HG02642 (cell line): ENCODE data around the gene SCN10A.

ENCODE experiments used
- ATAC-seq: cut with Tn5 transposase; IDR thresholded peaks from one replicate; pipeline ENCODE4 v1.9.1; 2021; ENCODE audit warnings: mild to moderate bottlenecking; ENCODE audit not compliant: unreplicated experiment, poor library complexity

The SCN10A gene

GRCh38 chr3:38655708-38656300 is 160.2 kb downstream of the SCN10A start:
- no peak for ATAC-seq

GRCh38 chr3:38653685-38654537 is 162.1 kb downstream of the SCN10A start:
- no peak for ATAC-seq

GRCh38 chr3:38652934-38653333 is 163.1 kb downstream of the SCN10A start:
- ATAC-seq = no peak

DNA sequence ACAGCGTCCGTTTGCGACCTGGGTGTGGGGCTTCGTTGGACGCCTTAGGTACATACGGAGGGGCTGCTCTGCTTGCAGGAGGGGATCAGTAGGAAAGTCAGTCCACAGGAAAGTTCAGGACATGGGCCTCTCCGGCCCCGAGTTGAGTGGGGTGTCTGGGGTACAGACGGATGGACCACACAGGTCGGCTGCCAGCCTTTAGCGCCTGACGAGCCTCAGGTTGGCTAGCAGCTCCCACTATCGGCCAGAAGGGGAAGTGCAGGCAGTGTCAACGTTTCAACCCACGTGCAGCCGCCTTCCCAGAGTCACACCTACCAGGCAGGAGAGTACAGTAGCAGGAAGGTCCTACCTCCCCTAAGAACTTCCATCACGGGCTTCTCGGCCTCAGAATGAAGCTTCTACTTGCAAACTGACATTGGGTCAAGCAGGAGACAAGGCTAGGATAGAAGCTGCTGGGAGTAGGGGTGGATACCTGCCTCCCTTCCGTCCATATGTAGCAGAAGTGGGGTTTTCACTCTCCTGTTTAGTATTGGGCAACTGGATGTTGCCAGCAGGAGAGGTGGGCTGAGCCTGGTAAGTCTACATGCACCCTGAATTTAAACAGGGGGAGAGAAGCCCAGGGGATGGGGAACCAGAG is 164.7 kb downstream of the SCN10A start:
- ATAC-seq = peak; percentile 47

DNA sequence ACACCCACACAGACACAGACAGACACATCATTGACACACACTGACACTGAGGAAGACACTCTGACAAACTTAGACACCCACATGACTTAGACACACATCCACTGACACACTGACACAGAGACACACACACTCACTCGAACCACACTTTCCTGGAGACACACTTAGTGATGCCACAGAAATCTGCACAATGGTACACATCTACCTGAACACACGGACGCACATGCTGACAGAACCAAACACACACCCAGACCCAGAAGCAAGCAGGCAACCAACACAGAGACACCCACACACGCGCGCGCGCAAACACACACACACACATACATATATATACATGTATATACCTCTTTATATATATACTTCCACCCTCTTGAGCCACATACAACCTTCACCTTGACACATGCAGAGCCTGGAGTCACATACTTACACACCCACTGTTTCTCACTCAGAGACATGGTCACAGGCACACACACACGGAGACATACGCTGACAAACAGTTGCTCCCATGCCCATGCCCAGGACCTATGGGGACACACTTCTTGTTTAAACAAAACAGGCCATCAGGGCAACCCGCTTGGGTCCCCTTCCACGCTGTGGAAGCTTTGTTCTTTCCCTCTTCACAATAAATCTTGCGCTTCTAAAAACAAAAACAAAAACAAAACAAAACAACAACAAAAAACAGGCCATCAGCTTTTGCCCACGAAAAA is 165.6 kb downstream of the SCN10A start:
- ATAC-seq = no peak

DNA sequence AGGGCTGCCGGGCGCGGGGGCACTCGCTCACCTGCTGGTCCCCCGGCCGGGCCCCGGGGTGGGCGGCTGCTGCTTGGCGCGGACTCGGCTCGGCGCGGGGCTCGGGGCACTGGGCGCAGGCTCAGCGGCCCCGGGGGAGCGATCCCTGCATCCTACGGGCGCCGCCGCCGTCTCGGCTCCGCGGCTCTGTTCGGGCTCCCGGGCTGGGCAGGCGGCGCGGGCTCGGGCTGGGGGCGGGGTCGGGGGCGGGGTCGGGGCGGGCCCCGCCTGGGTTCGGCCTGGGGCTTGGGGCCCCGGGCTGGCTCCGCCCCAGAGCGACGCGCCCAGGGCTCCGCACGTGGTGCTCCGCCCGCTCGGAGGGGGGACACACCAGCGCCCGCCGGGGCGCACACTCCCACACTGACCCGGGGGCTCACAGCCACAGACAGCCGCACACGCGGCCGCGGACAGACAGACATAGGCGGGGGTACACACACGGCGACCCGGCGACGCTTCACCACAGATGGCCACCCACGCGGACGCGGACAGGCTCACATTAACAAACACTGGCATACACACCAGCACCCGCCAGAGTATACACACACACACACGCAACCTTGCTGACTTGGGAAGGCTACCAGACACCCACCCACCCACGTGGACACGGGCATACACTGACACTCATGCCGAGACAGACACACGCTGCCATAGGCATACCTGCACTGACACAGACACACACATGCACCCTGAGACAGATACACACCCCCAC is 166.3 kb downstream of the SCN10A start, which contains the start of gene SCN5A:
Gene SCN5A, minus strand, starts transcription at position 188 of the 748 bp plus-strand sequence. CDS start 16,380 bp downstream, outside the sequence.
- ATAC-seq = peak; percentile 72

GRCh38 chr3:38648659-38649499 is 167.1 kb downstream of the SCN10A start:
- ATAC-seq = no peak

DNA sequence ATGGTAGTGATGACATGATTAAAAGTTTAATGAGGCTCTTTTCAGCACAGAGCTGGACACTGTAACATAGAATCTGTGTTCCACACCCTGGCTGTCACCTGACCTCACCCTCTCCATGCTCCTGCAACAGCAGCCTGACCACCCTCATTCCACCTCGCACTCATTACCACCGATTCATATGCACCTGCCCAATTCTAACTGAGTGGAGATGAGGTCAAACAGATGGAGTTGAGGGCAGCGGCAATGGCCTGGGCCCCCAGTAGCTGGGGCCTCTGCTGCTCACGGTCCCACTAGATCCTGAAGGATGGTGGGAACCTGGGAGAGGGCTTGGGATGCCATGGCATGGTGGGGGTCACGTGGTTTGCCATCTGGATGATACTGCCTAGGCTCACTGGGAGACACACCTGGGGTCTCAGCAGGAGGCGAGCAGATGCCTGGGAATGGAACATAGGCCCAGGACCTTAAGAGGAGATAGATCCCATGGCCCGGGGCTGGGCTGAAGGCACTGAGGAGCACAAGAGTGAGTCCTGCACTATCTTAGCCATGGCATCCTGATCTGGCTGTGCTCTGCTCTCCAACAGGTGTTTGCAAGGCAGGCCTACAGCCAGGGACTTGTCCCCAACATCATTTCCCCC is 167.9 kb downstream of the SCN10A start:
- ATAC-seq = no peak

GRCh38 chr3:38647217-38647970 is 168.6 kb downstream of the SCN10A start:
- ATAC-seq = no peak
